Activated CD4-positive, CD25-positive, alpha-beta regulatory T cell treated with anti-CD3 and anti-CD28 coated beads, Interleukin-2, amount 50 U/mL, for 72 hours (primary cell): ENCODE results near the gene ANGPTL8.

Source experiments
- DNase-seq: peaks from one replicate; pipeline ENCODE4 v3.0.0; 2021

Gene ANGPTL8

DNA sequence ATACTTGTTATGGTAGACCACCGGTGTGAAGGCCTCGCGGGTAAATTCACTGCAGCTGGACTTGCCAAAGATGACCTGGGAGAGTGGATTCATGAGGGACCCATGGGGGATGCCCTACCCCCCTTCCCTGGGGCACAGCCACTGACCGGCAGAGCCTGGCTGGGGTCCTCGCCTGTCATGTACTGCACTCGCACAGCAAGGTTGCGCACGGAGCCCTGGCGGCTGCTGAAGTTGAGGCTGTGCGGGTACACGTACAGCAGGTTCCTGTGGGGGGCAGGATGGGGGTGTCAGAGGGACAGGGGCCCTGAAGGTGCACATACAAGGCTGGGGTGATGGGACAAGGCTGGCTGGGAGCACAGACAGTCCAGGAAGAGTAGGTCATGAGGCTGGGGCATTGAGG lies 1.4 kb upstream of the ANGPTL8 start:
- no peak for DNase-seq

DNA sequence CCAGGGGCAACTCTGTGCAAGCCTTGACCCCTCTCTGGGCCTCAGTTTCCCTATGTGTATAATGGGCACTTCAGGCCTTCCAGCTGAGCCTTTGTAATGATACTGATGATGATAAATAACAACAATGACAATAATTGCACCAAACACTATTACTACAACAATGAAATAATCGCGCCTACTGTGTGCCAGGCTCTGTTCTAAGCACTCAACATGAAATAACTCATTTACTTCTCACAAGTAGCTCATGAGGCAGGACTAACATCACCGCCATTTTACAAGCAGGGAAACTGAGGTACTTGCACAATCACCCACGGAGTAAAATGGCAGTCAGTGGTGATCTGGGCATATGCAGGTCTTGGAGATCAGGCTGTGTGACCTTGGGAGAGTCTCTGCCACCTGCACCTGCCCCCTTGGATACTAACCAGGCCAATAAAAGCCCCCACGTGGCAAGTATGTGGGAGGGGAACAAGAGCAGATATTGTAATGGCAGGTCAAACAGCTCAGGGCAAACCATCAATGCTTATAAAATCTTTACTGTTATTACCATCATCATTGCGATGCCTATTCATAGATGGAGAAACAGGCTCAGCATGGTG lies 540 bp upstream of the ANGPTL8 start:
- DNase-seq, result no peak

DNA sequence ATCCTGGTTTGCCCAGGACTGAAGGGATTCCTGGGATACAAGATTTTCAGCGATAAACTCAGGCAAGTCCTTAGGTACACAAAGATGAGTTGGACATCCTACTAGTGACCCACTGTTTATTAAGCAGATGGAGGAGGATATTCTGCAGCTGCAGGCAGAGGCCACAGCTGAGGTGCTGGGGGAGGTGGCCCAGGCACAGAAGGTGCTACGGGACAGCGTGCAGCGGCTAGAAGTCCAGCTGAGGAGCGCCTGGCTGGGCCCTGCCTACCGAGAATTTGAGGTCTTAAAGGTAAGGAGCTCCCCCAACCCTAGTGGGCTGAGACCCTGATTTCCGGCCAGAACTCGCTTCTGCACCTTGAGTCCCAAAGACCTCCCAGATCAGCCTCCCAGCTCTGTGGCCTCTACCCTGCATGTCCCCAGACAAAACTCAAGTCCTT lies 607 bp downstream of the ANGPTL8 start:
- DNase-seq, result no peak

GRCh38 chr19:11242025-11242424 lies 2.6 kb downstream of the ANGPTL8 start:
- DNase-seq, result no peak

DNA sequence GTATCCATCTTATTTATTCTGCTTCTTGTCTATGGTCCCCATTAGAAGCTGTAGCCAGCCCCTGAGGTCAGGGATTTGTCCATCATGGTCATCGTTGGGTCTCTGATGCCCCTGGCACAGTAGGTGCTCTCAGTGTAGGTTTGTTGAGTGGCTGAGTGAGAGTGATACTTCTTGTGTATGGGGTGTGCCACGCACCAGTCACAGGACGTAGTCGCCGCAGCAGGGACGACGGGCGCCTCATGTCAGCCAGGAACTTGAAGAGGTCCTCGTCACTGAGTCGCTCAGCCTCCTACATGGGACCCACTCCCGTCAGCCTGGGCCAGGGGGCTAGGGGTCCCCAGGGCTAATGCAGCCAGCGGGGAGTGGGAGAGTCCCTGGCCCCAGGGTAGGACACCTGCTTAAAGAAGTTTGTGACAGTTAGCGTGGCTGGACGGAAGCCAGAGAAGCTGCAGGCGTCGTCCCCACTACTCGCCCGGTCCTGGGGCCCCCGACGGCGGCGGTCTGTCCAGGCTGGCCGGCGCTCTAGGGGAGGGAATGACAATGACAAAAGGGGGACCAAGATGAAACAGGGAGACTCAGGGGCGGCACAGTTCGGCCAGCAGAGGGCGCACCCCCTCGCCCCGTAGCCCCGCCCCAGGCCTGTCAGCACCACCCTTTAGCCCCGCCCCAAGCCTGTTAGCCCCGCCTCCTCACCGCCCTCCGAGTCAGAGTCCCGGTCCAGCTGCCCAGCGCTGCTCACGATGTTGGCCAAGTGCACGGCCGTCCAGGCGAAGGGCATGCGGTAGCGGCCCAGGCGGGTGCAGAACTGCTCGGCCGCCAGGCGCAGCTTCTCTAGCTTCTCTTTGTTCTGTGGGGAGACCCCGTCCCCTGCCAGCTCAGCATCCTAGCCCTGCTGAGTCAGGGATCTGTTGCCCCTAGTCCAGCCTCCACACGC lies 3.7 kb downstream of the ANGPTL8 start:
- DNase-seq, result peak; percentile 94

- DNase-seq, result no peak
These were observed 4.4 kb downstream of the ANGPTL8 start for GRCh38 chr19:11243798-11244169.

GRCh38 chr19:11244846-11245589 lies 5.6 kb downstream of the ANGPTL8 start:
- no peak for DNase-seq

GRCh38 chr19:11246941-11247340 lies 7.5 kb downstream of the ANGPTL8 start:
- no peak for DNase-seq

DNA sequence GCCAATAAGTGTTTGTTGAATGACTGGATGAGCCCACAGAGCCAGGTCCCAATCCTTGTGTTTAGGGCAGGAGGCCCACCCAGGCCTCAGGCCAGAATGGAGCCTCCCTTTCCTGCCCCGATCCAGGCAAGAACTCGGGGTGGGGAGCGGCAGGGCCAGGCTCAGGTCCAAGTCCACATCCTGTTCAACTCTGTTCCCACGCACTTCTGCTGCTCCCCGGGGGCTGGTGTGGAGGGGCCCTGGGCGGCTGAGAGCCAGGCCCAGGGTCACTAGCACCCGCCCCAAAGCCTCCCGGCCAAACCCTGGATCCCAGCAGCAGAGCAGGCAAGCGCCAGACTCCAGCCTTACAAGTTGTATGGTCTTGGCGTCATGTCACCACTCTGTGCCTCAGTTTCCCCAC lies 8.0 kb downstream of the ANGPTL8 start:
- DNase-seq, result no peak

DNA sequence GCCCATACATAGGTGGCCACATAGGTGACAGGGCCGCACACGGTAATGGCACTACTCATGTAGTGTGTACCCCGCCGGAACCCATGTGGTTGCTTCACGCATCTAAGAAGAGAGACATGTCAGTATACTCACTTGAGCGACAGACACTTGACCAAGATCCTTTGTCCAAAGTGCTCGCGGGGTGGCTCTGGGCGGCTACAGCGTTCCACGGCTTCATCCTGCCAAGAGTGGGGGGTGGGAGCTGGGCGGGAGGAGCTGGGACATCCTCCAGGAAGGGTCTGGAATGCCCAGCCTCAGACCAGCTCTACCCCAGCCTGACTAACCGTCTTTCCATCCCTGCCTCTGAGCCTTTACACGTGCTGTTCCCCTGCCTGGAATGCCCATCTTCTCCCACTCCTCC lies 8.5 kb downstream of the ANGPTL8 start:
- no peak for DNase-seq

- DNase-seq, result no peak
These were observed 9.4 kb downstream of the ANGPTL8 start for GRCh38 chr19:11248852-11249251.

DNA sequence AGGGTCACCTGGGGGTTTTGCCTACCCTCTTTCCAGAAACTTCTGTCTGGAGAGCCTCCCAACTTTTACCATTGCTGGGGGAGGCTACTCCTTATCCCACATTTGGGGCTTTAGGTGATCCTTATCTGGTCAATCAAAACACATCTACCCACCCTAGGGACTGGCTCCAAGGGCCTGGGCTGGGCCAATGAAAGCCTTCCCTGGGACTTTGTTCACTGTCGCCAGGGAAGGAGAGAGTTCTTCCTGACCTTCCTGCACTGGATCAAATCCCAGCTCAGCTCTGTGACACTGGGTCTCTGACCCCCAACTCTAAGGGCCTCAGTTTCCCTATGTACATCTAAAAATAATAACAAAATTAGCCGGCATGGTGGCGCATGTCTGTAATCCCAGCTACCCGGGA lies 11.8 kb downstream of the ANGPTL8 start:
- DNase-seq, result no peak

DNA sequence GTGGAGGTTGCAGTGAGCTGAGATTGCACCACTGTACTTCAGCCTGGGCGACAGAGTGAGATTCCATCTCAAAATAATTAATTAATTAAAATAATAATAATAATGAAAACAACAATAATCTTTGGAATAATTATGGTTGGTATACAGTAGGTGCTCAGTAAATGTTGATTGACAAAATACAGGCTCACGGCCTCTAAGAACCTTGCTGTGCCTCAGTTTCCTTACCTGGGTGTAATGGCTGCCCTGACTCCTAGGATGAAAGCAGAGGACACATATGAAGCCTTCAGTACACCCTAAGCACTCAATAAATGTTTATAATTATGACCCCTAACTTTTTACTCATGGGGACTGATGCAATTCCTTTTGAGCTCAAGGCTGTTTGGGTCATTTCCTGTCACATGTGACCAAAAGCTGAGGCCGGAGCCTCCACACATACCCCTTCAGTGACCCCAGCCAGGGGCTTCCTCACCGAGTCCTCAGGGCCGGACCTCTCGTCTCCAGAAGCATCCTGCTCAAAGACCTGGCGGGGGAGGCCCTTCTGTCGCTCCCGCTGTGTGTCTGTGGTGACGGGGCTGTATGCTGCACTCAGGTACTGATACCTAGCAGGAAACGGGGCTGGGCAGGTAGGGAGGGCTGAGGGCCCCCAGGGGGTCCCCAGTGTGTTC lies 12.4 kb downstream of the ANGPTL8 start:
- DNase-seq, result no peak

DNA sequence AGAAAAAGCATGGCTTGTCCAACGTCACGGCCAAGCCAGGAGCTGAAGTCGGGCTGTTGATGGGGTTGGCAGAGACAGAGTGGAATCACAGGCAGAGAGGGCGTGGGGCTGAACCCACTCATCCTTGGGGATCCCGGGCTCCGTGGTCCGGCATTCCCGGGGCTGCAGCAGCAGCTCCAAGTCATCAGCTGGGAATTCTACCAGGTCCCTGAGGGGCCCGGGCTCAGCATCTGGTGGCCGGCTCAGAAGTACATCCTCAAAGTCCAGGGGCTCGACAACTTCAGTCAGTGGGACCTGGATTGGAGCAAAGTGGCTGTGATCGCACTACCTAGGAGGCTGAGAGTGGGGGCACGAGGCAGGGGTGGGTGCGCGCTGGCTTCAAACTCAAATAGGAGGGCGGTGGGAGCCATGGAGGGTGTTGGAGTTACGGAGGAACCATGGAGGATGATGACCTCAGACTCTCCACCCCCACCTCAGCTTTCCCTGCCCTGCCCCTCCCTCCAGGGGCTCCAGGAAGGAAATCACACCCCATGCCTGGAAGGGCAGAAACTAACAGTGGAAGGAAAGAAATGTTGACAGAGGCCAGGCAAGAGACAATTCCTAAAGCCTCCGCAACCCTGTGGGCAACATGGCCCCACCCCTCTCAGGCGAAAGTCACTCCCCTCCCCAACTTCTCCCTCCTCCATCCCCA lies 13.4 kb downstream of the ANGPTL8 start:
- no peak for DNase-seq

- no peak for DNase-seq
These were observed 15.2 kb downstream of the ANGPTL8 start for GRCh38 chr19:11254666-11255065.

GRCh38 chr19:11256189-11256588 lies 16.8 kb downstream of the ANGPTL8 start:
- no peak for DNase-seq

GRCh38 chr19:11257846-11258380 lies 18.5 kb downstream of the ANGPTL8 start:
- DNase-seq, result no peak

DNA sequence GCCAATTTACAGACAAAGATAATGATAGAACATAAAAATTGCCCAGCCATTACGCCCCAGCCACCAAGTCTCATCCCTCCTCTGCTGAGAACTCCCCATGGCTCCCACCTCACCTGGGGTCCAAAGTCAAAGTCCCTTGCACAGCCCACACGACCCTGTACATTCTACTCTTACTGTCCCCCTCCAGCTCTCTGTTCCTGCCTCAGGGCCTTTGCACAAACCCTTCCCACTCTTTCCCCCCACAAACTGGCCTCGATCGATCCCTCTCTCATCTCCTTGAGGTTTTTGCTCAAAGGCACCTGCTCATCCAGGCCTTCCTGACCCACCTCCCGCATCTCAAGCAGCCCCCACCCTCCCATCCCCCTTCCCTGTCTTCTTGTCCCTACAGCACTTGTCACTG lies 21.6 kb downstream of the ANGPTL8 start:
- no peak for DNase-seq

GRCh38 chr19:11261431-11261970 lies 22.1 kb downstream of the ANGPTL8 start:
- DNase-seq, result no peak

- no peak for DNase-seq
These were observed 22.8 kb downstream of the ANGPTL8 start, which contains the start of gene DOCK6 for GRCh38 chr19:11261971-11262839. Gene DOCK6 (minus strand): TSS chr19:11262524. CDS start chr19:11262440, 84 bp downstream.

DNA sequence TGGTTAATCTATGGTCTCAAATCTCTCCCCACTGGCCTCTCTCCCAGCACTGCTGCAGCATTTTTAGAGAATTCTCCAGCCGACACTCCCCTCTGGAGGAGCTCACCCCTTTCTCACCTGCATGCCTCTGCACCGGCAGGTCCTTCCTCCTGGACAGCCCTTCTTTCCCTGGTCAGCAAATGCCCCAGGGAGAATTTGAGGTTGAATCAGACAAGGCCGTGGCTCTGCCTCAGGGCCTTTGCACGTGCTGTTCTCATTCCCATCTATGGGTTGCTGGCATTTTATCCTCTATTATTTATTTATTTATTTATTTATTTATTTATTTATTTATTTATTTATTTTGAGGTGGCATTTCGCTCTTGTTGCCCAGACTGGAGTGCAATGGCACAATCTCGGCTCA lies 24.3 kb downstream of the ANGPTL8 start:
- no peak for DNase-seq
